HG03565 (cell line): ENCODE data around the gene CCDC187.
A peak's percentile ranks its signal among the peaks of the same experiment; 100 is the strongest.

Experiments used
- ATAC-seq: cut with Tn5 transposase; IDR thresholded peaks from one replicate; pipeline ENCODE4 v1.9.1; 2021; ENCODE audit warnings: mild to moderate bottlenecking, moderate library complexity; ENCODE audit not compliant: unreplicated experiment

The CCDC187 gene

DNA sequence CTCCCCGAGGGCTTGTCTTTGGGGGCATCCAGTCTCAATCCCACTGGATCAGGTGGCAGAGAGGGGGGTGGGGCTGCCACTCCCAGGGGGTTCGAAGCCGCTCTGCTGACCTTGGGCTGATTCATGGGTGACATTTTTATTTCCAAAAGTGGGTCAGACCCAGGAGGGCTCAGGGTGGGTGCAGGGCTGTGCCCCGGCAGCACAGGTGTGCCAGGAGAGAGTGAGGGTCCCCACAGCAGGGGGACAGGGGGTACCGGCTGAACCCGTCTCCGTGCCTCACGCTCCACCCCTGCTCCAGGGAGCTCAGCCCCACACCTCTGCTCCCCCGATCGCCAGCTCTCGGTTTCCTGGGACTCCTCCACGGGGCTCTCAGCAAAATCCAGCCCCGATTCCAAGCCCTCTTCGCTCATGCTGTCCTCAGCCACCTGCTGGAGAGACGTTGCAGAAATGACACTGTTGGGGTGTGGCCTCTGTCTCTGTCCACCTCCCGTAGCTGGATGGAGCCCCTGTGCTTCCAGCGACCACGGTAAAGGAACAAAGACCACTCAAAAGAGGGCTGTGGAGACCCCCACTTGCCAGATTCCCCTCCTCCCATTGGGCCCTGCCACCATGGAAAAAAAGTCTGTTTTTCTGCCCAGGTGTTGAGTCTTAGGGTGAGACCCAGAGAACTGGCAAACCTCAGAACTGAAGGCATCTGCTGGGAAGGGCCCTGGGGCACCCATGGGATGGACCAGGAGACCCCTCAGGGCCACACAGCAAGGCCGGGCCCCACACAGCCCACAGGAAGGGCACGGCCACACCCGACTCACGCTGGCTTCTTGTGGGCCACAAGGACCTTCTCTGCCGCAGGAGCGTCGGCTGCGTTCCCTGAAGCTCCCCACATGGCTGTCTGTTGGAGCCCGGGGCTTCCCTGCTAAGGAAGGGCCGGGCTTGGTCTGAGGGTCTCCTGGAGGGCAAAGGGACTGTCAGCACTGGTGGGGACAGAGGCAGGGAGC is 47.7 kb downstream of the CCDC187 start:
- ATAC-seq, result no peak

- ATAC-seq, result no peak
Measured at GRCh38 chr9:136255166-136255538, 48.7 kb downstream of the CCDC187 start.

DNA sequence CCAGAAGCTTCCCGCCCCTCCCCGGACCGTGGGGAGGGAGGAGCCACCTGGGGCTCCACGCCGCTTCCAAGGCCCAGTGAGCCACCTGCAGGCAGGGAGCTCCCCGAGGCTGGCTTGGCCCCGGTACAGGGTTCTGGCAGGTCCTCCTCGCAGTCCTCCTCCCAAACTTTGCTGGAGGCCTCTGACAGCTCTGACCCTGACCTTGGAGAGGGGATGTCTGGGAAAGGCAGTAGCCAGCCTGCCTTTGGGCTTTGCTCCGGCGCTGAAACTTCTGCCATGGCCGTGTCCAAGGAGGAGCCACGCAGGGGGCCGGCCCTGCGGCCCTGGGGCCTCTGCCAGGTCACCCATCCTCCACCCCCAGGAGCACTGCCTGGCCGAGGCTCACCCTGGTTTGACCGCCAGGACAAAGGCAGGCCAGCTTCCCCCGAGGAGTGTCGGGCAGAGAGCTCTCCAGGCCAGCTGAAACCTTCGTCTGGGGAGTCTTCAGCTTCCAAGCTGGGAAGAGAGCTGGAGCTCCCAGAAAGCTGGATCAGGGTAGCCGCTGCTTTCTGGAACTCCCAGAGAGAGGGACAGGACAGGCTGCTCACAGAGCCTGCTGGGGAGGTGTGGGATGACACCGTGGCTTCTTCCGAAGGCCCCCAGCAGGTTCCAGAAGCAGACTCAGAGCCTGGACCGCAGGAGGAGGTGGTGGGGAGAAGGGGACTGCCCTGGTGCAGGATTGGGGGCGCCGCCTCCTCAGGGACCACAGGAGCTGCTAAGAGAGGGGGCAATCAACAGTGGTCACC is 49.3 kb downstream of the CCDC187 start:
- ATAC-seq, result no peak

- ATAC-seq, result no peak
Measured at GRCh38 chr9:136253246-136254130, 50.4 kb downstream of the CCDC187 start.

GRCh38 chr9:136252846-136253245 is 51.0 kb downstream of the CCDC187 start:
- ATAC-seq, result no peak

DNA sequence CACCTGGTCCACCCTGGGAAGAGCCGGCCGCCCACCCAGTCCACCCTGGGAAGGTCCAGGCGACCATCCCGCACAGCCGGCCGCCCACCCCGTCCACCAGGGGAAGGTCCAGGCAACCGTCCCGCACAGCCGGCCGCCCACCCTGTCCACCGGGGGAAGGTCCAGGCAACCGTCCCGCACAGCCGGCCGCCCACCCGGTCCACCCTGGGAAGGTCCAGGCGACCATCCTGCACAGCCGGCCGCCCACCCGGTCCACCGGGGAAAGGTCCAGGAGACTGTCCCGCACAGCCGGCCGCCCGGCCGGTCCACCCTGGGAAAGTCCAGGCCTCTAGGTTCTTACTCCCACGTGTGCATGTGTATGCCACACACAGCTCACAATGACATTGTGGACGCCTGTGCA is 51.6 kb downstream of the CCDC187 start:
- ATAC-seq, result no peak

DNA sequence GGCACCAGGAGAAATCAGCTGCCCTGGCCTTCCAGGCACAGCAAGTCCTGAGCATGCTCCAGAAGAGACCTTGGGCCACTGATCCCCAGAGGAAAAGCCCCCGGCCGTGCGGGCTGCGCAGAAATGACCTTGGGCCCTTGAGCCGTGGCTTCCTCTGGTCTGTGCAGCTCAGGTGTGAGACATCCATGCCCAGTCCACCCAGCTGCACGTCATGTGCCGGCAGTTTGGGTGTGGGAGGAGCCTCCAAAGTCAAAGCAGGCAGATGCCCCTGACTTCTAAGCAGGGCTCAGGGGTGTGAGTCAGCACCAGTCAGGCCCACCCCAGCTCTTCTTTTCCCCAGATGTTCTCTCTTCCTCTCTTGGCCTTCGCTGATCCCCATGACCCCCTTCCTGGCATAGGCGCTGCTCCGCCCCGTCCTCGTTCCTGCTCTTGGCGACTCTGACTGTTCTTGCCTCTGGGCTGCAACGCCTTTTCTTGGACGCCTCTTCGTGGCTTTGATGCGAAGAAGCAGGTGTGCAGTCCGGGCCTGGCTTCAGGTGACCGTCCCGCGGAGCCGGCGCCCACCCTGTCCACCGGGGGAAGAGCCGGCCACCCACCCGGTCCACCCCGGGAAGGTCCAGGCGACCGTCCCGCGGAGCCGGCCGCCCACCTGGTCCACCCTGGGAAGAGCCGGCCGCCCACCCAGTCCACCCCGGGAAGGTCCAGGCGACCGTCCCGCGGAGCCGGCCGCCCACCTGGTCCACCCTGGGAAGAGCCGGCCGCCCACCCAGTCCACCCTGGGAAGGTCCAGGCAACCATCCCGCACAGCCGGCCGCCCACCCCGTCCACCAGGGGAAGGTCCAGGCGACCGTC is 52.4 kb downstream of the CCDC187 start:
- ATAC-seq, result no peak

DNA sequence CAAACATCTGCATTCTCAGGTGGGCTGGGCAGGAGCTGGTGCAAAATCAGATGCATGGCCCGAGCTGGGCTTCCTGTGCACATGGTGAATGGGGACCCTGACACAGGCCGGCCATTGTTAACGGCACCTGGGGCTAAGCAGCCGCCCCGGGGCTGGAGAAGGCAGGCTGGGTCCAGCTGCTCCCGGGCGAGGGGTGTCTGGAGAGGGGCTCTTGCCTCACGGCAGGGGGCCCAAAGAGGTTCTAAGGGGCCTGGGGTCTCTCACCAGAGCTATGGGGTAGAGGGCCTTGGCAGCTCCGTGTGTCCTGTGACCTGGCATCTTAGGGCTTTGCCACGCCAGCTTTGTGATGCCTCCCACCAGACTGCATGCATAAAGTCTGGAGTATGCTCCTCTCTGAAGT is 53.2 kb downstream of the CCDC187 start:
- no peak for ATAC-seq

- ATAC-seq, result no peak
Measured at GRCh38 chr9:136249877-136250559, 53.9 kb downstream of the CCDC187 start.

DNA sequence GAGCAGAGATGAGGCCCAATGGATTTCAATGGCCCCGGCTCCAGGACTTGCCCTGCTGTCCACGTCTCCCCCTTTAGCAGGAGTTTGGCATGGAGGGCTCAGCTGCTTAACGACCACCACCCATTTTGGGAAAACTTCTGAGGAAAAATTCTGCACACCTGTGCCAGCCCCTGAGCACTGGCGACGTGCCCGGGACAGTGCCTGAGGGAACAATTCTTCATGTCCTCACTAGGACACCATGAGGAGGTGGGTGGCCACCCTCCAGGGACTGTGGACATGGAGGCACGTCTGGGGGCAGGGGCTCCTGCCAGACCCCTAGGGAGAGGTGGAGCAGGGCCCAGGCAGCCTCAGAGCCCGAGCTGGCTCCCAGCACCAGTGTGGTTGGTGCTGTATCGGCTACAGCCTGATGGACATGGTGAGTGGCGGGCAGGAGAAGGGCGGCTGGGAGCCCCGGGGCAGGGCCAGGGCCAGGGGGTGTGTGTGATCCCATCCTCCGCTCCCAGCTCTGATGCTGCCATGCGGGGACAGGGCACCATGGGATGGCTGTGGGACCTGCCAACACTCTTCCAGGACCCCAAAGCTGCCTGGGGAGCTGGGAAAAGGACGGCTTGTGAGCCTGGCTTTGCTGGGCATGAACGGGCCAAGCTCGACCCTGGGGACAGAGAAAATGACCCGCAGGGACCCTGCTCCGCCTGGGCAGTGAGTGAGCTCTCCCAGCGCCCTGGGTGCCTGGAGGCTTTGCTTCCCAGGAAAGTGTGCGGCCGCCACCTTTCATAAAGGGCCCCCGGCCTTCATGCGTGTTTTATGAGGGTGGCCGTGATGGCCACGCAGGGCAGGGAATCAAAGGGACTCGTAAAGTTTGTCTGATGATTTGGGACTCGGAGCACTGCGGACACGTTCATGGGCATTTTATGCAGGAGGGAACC is 54.7 kb downstream of the CCDC187 start:
- ATAC-seq, result no peak

DNA sequence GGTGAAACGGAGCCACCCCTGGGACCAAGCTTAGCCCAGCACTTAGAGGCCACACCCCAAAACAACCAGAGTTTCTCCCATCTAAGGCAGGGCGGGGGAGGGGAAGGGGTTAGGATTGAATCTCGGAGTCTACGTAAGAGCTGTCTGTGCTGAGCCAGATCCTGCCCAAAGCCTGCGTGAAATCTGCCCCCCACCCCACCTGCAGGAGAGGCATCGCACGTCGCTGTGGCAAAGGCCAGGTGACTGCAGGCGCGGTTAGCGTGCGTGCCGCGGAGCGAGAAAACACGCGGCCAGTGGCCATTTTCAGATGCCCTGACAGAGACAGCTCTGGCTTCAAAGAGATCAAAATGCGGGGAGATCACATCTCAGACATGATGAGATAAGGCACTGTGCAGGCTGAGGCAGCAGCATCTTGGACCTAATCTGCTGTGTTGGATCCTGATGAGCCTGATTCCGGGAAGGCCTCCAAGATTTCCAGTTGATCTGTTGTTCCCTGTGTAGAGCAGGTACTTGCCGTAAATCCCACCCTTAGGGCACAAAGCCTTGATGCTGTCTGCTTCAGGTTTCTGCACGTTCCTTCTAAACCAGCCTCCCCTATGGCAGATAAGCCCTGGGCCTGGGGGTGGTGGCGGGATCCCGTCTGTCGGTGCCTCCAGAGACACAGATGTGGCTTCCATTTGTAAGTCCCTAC is 55.8 kb downstream of the CCDC187 start:
- ATAC-seq, result no peak

DNA sequence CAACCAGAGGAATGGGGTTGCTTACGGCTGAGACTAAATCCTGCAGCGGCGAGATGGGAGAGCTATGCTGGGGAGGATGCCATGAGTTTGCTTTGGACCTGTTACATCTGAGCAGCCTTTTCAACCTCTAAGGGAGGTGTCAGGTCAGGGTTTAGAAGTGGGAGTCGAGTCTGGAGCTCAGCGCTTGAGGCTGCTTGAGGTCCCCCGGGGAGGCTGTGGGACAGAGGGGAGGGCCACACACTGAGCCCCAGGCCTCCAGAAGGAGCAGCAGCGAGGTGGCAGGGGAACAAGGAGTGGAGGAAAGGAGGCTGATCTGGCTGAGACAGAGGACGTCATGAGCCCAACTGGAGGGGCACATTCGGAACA is 56.4 kb downstream of the CCDC187 start:
- ATAC-seq, result no peak

DNA sequence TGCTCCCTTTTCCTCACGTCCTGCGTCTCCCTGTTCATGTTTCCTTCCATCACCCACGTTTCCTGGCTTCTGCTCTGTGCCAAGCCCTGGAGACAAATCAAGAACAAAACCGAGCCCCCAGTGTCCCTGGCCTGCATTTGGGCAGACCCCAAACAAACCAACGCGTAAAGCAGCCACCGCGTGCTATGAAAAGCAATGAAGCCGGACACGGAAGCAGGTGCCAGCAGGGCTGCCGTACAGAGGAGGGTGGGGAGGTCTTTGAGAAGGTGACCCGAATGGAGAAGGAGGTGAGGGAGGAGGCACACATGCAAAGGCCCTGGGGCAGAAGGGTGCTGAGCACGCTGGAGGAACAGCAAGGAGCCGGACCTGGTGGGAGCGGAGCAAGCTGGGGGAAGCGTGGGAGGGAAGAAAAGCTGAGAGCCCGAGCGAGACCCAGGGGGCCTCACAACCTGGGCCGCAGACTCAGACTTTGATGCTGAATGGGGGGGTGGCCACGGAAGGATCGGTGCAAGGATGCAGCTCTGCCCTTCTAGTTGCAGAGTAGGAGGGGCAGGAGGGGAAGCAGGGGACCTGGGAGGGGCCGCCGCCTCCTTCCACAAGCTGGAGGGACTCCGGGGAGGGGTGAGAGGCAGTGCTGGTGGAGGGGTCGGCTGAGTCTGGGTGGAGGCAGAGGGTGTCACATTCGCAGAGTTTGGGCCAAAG is 56.9 kb downstream of the CCDC187 start:
- no peak for ATAC-seq

DNA sequence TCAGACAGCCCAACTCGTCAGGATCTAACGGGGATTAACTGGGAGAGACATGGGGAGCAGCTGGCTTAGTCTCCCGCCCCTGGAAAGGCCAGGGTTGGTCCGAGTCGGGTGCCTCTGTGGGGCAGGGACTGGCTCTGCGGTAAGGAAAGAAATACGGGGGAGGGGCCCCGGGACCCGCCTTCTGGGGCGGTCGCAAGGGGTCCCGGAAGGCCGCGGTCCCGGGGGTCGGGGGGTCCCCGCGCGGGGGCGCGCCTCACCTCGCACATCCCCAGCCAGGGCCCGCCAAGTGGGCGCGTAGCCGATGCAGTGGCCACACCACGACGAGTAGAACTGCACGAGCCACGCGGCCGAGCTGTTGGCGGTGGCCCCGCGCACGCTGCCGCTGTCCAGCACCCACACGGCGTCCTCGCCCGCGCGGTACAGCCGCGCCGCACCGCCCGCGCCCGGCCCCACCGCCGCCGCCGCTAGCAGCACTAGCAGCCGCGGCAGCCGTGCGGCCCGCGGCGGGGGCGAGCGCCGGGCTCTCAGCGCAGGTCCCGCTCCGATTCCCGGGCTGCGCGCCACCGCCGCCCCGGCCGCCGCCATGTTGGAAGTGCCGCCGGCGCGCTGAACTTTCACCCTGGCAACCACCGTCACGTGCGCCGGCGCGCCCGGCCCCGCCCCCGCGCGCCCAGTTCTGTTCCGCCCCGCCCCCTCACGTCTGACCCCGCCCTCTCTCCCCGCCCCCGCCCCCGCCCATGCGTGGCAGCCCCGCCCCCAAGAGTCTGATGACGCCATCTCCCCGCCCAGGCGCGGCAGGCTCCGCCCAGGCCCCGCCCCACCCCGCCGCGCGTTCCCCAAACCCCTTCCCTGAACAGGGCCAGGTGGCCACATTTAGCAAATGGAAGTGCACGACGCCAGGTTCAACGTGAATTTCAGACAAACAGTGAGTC is 58.4 kb downstream of the CCDC187 start, which contains the start of gene QSOX2:
QSOX2 (minus strand) TSS at position 594 of the 932 bp plus-strand sequence; CDS start at position 585, 9 bp downstream.
- peak; percentile 51 for ATAC-seq

DNA sequence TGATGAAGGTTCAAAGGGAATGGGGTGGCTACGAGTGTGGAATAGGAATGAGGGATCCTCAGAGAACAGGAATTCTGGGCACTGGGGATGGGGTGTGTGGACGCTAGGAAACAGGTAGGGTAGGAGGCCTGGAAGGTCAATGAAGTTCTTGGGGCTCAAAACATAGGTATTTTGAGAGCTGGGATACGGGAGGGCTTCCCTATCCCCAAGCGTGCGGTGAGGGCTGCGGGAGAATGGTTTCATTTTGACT is 59.0 kb downstream of the CCDC187 start:
- no peak for ATAC-seq
